ENCODE measurements around the gene RALBP1.

DNA sequence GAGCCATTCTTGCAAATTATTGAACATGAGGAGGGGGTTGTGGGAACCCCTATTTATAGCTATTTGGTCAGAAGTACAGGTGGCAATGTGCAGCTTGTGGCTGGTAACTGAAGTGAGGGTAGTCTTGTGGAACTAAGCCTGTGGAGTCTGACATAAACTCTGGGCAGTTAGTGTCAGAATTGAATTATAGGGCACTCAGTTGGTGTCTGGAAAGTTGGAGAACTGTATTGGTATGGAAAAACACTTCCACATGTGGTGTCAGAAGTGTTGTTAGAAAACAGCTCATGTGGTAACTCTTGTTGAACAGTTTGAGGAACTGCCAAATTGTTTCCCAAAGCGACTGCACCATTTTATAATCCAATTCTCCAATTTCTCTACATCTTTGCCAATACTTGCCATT lies 7.5 kb downstream of the RALBP1 start:
- TF ChIP-seq, protein P1, sequence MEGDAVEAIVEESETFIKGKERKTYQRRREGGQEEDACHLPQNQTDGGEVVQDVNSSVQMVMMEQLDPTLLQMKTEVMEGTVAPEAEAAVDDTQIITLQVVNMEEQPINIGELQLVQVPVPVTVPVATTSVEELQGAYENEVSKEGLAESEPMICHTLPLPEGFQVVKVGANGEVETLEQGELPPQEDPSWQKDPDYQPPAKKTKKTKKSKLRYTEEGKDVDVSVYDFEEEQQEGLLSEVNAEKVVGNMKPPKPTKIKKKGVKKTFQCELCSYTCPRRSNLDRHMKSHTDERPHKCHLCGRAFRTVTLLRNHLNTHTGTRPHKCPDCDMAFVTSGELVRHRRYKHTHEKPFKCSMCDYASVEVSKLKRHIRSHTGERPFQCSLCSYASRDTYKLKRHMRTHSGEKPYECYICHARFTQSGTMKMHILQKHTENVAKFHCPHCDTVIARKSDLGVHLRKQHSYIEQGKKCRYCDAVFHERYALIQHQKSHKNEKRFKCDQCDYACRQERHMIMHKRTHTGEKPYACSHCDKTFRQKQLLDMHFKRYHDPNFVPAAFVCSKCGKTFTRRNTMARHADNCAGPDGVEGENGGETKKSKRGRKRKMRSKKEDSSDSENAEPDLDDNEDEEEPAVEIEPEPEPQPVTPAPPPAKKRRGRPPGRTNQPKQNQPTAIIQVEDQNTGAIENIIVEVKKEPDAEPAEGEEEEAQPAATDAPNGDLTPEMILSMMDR (IDR thresholded peaks at IDR 0.05) = no peak
- TF ChIP-seq POLR2A (IDR thresholded peaks at IDR 0.05) (no peak), POLR2AphosphoS5 (IDR thresholded peaks at IDR 0.05) (no peak)
